Right atrium auricular region (tissue), 2 donors: Measurements from ENCODE around the gene PDE9A. TPM values are rescaled to one million over a fixed set of nuclear protein-coding genes. Genes with fewer than 3 reads are reported as not detected.

Experiments used
- DNase-seq: peaks from one replicate; pipeline ENCODE4 v3.0.0-alpha.2; 2019; ENCODE audit warnings: low spot score
- H3K27ac ChIP-seq, 2 donors: fragments of 200-600 bp; sonication (generic); 1 replicate in 1 of 2; 2 replicates in 1 of 2; pipeline ENCODE4 v1.5.1; 2016 to 2019
- H3K27me3 ChIP-seq, 2 donors: fragments of 200-600 bp; sonication (generic); one replicate each; pipeline versions ENCODE4 v1.5.1 to v1.6.0; 2017 to 2019
- H3K36me3 ChIP-seq: fragments of 200-600 bp; sonication (generic); one replicate; pipeline ENCODE4 v1.5.1; 2016
- H3K4me1 ChIP-seq, 2 donors: fragments of 200-600 bp; sonication (generic); one replicate each; pipeline versions ENCODE4 v1.5.1 to v1.6.0; 2017 to 2019
- H3K4me3 ChIP-seq, 2 donors: fragments of 200-600 bp; sonication (generic); 1 replicate in 1 of 2; 2 replicates in 1 of 2; pipeline ENCODE4 v1.5.1; 2017 to 2019; ENCODE audit warnings: mild to moderate bottlenecking in 1 of 2, moderate library complexity in 1 of 2
- H3K9me3 ChIP-seq, 2 donors: fragments of 200-600 bp; sonication (generic); one replicate each; pipeline ENCODE4 v1.5.1; 2019
- CTCF ChIP-seq, 2 donors: fragments of 200-600 bp; sonication (generic); IDR thresholded peaks; one replicate each; pipeline ENCODE4 v1.5.1; 2019; ENCODE audit warnings: antibody characterized with exemption in 2 of 2
- total RNA-seq, 2 donors: library from RNA; depleted of rRNA; stranded (reverse); fragments of >200 nt; gene quantifications; one replicate each; pipeline ENCODE4 v1.1.0, GENCODE V29; 2016

The PDE9A gene
- total RNA-seq, 2 donors from 2014 or later = 1.1 to 2.0 TPM

GRCh38 chr21:42685036-42685435 is 31.6 kb downstream of the PDE9A start:
- H3K27me3 ChIP-seq = no peaks in the 10 kb centered on the region
- no peaks in the 10 kb centered on the region for H3K36me3 ChIP-seq
- H3K4me1 ChIP-seq = no peaks in the 10 kb centered on the region
- no peak overlapping the region for H3K27ac ChIP-seq
- no peak for DNase-seq
- TF ChIP-seq CTCF (IDR thresholded peaks at IDR 0.05) = no peak
- H3K4me3 ChIP-seq = peak overlapping the region in 1 of 2 donors; percentile 11
- H3K9me3 ChIP-seq = no peaks in the 10 kb centered on the region

GRCh38 chr21:42685954-42686500 is 32.6 kb downstream of the PDE9A start:
- Histone ChIP-seq H3K9me3 (no peaks in the 10 kb centered on the region), H3K27ac (no peak overlapping the region), H3K4me3 (no peak overlapping the region), H3K27me3 (no peaks in the 10 kb centered on the region), H3K36me3 (no peaks in the 10 kb centered on the region), H3K4me1 (no peaks in the 10 kb centered on the region)
- no peak for DNase-seq
- TF ChIP-seq CTCF (IDR thresholded peaks at IDR 0.05) = no peak

DNA sequence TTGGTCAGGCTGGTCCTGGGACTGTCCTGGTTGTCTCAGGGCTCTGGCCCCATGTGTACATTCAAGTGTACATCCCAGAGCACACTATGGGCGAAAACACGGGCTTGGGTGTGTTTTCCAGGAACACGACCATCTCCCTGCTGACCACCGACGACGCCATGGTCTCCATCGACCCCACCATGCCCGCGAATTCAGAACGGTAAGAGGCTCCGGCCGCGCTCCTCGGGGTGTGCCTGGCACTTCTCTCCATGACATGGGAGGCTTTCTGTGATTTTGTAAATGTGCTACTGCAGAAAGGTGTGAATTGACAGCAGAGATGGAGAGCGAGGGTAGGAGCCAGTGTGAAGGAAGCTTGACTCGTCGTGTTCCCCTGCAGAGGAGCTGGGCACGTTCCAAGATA is 34.4 kb downstream of the PDE9A start:
- no peaks in the 10 kb centered on the region for H3K36me3 ChIP-seq
- DNase-seq = no peak

DNA sequence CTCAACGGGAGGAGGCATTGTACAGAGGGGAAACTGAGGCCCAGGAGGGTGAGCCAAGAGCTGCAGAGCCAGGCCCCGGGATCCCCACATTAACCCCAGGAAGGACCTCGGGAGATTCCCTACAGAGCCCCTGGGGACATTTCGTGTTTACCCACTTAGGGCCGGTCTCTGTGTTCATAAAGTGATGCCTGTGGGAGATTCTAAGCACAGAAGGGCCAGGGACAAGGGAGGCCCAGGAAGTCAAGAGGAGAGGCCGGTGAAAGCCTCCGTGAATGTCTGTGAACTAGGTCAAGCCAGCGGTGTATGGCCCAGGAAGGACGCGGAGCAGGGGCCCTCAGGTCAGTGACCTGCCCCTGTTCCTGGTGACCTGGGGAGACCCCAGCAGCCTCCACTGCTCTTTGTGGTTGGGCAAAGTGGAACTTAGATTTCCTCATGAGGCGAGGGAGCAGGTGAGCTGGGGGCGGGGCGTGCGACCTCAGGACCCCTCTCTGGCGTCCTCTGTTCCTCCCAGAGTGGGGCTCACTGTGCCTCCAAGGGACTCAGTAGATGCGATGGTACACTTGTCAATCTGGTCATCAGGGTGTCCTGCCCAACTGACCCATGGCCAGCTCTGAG is 34.9 kb downstream of the PDE9A start:
- Histone ChIP-seq H3K27me3 (no peaks in the 10 kb centered on the region), H3K9me3 (no peaks in the 10 kb centered on the region), H3K4me3 (no peak overlapping the region), H3K36me3 (no peaks in the 10 kb centered on the region), H3K27ac (no peak overlapping the region), H3K4me1 (no peaks in the 10 kb centered on the region)
- TF ChIP-seq CTCF (IDR thresholded peaks at IDR 0.05) = no peak
- no peak for DNase-seq

More for the DNA sequence above, 34.4 kb downstream of the PDE9A start:
- Histone ChIP-seq H3K27me3 (no peaks in the 10 kb centered on the region), H3K27ac (no peak overlapping the region), H3K4me1 (no peaks in the 10 kb centered on the region), H3K9me3 (no peaks in the 10 kb centered on the region), H3K4me3 (no peak overlapping the region)
- no peak for TF ChIP-seq CTCF (IDR thresholded peaks at IDR 0.05)

DNA sequence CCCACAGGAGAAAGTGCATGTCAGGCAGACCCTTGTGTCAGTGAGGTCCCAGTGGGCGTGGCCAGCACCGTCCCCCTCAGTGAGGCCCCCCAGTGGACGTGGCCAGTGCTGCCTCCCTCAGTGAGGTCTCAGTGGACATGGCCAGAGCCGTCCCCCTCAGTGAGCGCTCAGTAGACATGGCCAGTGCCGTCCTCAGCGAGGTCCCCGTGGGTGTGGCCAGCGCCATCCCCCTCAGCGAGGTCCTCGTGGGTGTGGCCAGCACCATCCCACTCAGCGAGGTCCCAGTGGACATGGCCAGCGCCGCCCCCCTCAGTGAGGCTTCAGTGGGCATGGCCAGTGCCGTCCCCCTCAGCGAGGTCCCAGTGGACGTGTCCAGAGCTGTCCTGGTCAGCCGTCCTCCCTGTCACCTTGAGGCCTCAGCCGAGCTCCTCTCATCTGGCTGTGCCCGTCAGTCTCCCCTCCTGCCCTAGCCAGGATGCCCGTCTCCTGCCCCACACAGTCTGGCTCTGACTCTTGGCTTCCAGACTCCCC is 35.5 kb downstream of the PDE9A start:
- no peaks in the 10 kb centered on the region for H3K9me3 ChIP-seq
- no peak for TF ChIP-seq CTCF (IDR thresholded peaks at IDR 0.05)
- no peaks in the 10 kb centered on the region for H3K4me1 ChIP-seq
- no peaks in the 10 kb centered on the region for H3K27me3 ChIP-seq
- H3K27ac ChIP-seq = no peak overlapping the region
- DNase-seq = no peak
- no peaks in the 10 kb centered on the region for H3K36me3 ChIP-seq
- no peak overlapping the region for H3K4me3 ChIP-seq
